Fibroblast of pulmonary artery (primary cell): Measurements from ENCODE around the gene VTI1A.

ENCODE experiments used
- DNase-seq: peaks from one replicate; pipeline ENCODE4 v3.0.0-alpha.2; 2010; ENCODE audit warnings: low read depth
- H3K4me3 ChIP-seq: replicated peaks from 2 replicates; pipeline ENCODE4 v1.5.1; 2011; ENCODE audit warnings: low read depth, mild to moderate bottlenecking, control low read depth, low read length, moderate library complexity
- TF ChIP-seq, protein P1 (sequence below): IDR thresholded peaks from 2 replicates; pipeline ENCODE4 v1.5.1; 2011; ENCODE audit warnings: mild to moderate bottlenecking, control low read depth, low read length, inconsistent platforms; ENCODE audit errors: missing control alignments

Gene VTI1A

GRCh38 chr10:112607506-112607905, 160.5 kb downstream of the VTI1A start:
- no peak for DNase-seq

GRCh38 chr10:112613620-112614019, 166.6 kb downstream of the VTI1A start:
- TF ChIP-seq, protein P1, sequence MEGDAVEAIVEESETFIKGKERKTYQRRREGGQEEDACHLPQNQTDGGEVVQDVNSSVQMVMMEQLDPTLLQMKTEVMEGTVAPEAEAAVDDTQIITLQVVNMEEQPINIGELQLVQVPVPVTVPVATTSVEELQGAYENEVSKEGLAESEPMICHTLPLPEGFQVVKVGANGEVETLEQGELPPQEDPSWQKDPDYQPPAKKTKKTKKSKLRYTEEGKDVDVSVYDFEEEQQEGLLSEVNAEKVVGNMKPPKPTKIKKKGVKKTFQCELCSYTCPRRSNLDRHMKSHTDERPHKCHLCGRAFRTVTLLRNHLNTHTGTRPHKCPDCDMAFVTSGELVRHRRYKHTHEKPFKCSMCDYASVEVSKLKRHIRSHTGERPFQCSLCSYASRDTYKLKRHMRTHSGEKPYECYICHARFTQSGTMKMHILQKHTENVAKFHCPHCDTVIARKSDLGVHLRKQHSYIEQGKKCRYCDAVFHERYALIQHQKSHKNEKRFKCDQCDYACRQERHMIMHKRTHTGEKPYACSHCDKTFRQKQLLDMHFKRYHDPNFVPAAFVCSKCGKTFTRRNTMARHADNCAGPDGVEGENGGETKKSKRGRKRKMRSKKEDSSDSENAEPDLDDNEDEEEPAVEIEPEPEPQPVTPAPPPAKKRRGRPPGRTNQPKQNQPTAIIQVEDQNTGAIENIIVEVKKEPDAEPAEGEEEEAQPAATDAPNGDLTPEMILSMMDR = no peak
- no peak for DNase-seq
- no peak overlapping the region for H3K4me3 ChIP-seq

More at GRCh38 chr10:112607506-112607905, 160.5 kb downstream of the VTI1A start:
- TF ChIP-seq, protein P1 = no peak
- H3K4me3 ChIP-seq = no peak overlapping the region

DNA sequence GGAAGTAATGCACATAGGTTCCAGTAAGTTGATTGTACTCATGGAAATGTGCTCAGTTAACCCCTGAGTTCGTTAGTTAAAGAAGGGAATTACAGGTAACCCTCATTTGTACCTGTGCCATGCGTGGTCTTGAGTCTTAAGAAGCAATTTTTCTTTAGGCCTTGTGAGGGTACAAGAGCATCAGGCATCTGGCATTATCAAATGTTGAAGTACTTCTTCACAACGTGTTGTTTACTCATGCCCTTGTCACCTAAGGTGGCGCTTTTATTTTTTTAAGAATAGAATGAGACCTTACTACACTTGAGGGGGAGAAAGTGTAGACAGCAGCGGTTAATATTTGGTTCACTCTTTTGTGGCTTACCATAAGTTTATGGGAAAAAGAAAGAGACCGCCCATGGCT, 167.1 kb downstream of the VTI1A start:
- H3K4me3 ChIP-seq = no peak overlapping the region
- no peak for DNase-seq
- TF ChIP-seq, protein P1 = no peak

- TF ChIP-seq, protein P1 = no peak
- H3K4me3 ChIP-seq = no peak overlapping the region
- no peak for DNase-seq
These were observed 167.6 kb downstream of the VTI1A start for GRCh38 chr10:112614586-112614985.

DNA sequence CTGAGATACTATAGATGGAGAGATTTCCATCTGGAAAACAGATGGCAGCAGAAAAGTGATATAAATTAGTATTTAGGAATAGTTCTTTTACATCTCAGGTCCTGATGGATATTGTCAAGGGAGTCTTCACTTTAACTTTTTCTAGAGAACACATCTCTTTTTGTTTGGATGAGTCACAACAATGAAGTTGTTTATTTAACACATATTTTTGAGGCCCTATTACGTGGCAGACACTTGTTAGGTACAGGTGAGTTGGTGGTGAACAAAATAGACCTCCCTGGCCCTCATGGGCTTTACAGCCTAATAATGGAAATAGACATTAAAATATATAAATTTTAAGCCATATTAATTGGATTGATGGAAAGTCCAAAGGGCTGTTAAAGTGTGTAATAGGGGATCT, 168.3 kb downstream of the VTI1A start:
- TF ChIP-seq, protein P1 = no peak
- no peak for DNase-seq
- no peak overlapping the region for H3K4me3 ChIP-seq

GRCh38 chr10:112616647-112617046, 169.6 kb downstream of the VTI1A start:
- TF ChIP-seq, protein P1 = no peak
- DNase-seq = no peak
- no peak overlapping the region for H3K4me3 ChIP-seq

GRCh38 chr10:112618814-112619213, 171.8 kb downstream of the VTI1A start:
- DNase-seq = no peak
- no peak overlapping the region for H3K4me3 ChIP-seq
- TF ChIP-seq, protein P1 = no peak
